ENCODE results near the gene ANKRD33B.

The ANKRD33B gene

DNA sequence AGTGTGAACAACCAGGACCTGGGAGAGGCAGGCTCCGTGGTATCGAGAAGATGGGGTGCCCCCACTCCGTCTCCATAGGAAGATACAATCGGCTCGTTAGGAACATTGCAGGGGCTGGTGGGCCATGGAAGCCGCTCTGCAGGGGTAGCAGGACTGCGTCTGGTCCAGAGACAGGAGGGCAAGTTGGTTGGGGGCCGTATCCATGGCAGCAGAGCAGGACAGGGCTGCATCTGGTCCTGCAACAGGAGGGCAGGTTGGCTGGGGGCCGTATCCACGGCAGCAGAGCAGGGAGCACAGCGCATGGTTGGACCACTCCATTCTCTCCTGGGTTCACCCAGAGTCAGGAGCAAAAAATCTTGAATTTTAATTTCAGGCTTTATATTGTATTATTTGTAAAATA is 98.2 kb downstream of the ANKRD33B start:
- no peak for DNase-seq

DNA sequence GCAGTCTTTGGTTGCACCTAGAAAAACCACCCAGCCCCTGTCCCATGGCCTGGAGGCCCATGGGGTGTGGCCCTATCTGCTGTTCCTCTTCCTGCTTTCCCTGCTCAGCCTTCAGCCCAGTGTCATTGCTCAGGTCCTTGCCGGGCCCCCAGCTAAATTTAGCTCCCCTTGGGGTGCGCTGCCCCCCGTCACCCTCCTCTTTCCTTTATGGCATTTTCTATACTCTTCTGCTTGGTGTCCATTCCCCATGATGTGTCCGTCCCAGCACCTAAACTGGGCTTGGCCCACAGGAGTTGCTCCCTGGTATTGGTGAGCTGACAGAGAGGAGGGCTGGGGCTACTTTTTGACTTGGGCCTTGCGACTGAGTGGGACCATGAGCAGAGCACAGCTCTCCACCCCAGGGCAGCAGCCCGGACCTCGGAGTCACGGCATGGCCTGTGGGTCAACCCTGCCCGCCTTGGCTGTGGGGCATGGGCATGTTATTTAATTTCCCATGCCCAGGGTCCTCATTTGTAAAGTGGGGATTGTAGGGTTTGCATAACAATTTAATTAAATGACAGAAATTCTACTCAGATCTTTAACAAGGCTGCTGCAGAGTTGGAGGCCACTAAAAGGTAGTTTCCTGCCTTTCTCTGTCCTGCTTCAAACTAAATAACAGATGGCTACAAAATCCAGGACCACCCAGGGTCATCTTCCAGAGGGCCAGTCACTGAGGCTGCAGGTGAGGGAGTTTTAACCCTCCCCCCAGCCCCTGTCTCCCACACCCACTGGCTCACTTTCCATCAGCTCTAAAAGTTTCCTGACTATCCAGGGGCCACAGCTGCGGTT is 99.0 kb downstream of the ANKRD33B start:
- DNase-seq = no peak

DNA sequence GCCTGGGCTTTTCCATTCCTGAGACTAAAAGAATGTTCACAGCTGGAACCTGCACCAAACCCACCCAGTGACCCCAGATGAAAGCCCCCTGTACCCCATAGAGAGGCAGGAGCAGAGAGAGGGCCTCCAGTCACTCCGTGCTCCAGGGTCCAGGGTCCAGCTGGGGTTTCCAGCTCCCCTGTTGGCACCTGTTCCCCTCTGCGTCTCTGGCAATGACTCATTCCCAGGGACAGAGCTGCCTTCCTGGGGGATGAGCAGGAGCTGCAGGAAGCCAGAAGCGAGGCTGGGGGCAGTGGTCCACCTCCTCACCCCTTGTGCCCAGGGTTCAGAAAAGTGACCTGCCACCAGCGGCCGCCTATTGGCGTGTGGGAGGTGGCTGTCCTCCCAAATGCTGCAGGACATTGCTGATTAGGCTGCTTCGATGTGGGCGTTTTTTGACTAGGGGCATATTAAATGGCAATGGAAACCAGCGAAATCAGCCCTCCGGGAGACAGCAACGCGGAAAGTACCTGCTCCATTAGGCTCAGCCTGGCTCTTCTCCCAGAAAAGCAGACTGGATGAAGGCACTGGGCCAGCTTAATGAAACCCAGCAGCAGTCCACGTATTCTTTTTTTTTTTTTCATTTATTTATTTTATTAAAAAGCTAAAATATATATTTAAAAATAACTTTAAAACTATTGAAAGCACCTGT is 99.8 kb downstream of the ANKRD33B start:
- no peak for DNase-seq

DNA sequence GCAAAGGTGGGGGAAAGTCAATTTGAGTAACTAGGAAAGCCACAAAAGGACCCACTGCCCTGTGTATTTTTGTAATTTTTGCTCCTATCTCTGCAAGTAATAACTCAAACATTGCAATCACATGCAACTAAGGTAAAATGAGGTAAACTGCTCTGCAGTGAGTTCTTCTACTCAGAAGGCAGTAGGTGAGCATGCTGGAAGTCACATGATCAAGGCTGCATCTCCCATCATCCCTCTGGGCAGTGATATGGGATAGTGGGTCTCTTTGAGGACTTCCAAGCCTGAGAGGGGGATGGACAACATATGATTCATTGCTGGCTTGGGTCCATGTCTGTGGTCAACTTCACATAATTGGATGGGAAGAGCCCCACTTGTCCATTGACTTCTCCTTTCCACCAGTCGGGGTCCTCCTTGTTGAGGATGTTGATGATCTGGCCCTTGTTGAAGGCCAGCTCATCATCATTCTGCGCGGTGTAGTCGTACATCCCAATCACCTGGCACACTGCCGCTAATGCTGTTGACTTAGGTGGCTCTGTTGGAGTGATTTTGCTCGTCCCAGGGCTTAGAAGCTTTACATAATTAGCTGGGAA is 100.4 kb downstream of the ANKRD33B start:
- peak; percentile 50 for DNase-seq

DNA sequence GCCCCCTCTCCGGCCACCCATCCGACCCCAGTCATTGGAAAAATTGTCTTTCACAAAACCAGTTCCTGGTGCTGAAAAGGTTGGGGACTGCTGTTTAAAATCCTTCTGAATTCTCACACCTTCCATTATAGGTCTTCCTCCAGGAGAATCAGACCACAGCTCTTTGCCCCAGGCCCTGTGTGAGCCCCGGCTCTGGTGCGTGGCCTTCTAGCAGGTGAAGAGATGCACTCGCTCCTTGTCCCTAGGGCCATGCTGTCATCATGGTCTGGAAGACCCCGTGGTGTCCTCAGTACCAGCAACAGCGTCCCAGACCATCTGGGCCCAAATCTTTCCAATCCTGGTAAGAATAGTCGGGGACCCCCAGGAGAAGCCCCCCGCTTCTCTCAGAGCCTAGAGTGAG is 101.9 kb downstream of the ANKRD33B start:
- no peak for DNase-seq

DNA sequence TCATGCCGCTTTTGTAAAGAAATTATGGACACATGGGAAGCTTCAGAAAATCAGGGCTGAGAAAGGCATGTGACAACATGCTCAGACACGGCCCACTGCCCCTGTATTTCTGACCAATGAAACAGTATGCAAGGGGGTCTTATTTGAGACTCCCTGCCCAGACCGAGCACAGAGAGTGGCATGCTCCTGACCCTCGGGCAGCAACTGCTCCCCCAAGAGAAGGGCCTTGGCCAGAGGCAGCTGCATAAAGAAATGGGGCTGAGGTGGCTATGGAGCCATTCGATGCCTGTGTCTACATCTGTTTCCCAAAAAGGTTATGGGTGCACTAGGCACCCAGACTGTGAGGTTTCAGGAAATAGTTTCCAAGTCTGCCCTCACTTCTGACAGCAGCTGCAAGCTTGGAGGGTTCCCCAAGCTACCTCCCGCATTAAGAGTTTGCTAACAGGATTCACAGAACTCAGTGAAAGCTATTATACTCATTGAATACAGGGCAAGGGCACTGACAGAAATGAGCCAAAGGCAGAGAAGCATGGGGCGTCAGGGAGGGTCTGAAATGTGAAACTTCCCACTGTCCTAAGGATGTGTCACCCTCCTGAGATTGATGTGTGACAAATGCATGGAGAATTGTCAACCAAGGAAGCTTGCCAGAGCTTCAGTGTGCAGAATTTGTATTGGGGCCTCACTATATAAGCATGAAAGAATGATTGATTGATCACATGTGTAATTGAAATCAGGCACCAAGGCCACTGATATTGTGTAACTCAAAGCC is 102.8 kb downstream of the ANKRD33B start:
- DNase-seq = no peak

DNA sequence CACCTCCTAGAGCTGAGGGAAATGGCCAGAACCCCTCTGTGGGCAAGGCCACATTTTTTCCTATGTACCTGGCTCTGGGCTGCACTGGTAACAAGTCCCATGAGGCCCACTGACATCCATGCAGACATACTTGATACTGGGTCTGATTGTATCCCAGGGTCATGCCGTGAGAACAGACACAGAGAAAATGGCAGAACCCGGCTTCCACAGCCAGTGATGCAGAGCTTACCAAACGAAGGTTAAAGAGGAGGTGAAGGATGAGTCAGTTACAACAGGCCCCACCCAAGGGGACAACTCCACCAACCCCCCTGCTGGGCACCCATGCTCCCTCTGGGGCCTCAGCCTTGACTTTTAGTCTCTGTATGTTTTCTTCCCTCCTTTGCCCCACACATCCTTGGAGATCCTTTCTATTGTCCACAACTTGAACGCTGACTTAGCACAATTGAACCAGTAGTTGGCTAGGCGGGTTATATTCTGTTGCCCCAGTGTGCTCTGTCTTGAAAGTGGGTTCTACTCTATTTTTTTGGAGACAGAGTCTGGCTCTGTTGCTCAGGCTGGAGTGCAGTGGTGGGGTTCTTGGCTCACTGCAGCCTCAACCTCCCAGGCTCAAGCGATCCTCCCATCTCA is 103.7 kb downstream of the ANKRD33B start:
- DNase-seq = no peak

DNA sequence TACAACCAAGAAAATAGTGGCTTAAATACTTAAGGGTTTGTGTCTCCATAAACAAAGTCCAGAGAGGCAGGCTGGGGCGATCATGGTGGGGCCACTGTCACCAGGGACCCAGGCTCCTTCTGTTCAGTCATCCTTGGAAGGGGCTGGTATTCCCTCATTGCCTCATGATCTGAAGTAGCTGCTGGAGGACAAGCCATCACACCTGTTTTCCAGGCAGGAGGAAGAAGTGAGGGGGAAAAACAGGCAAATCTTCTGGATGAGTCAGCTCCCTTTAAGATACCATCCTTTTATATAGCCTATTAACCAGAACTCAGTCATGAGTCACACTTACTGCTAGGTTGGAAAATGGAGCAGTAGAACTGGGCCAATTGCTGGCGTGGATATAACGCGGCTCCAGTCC is 104.8 kb downstream of the ANKRD33B start:
- DNase-seq = no peak

DNA sequence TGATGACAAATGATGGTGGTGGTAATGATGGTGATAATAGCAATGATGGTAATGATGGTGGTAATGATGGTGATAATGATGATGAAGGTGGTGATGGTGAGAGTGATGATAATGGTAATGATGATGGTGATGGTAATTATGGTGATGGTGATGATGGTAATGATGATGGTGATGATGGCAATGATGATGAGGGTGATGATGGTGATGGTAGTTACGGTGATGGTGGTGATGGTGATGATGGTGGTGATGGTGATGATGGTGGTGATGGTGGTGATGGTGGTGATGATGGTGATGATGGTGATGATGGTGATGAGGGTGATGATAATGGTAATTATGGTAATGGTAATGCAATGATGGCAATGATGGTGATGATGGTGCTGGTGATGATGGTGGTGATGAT is 106.1 kb downstream of the ANKRD33B start:
- DNase-seq = no peak

DNA sequence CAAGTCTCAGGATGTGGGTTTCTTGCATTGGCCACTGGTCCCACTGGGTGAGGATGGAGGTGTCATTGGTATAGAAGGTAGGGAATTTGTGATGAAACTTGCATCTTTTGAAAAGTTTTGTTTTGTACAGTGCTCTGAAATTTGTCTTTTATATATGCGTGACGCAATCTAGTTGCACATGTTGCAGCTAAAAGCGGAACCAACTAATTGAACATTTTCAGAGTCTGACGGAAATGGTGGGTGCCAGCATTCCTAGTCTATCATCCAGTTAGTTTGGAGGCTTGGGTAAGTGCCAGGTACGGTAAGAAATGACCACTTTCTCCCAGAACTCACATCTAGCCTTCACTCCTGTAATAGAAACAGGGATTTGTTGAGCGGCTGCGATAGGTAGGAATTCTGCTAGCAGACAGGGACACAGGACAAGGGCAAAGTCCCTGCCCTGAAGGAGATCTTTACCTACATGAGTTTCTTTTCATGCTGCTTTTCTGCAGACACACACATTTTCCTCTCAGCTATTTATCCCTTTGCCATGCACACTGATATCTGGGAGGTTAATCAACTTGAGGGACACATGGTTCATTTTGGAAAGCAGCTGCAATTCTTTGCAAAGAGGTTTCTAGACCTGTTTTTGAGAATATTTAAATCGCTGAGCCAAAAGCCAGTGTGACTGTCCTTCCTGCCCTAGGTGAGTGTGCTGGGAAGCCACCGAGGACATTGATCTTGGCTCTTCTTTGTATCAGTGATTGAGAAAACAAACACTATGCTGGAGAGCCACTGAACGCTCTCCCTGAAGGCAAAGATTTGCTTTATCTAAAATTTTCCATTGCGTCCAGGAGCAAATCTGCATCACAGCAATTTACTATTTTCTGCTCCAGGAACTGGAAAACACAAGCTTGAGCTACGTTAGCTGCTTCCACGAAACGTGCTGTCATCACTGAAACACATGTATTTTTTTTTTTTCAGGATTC is 107.5 kb downstream of the ANKRD33B start:
- DNase-seq = no peak

DNA sequence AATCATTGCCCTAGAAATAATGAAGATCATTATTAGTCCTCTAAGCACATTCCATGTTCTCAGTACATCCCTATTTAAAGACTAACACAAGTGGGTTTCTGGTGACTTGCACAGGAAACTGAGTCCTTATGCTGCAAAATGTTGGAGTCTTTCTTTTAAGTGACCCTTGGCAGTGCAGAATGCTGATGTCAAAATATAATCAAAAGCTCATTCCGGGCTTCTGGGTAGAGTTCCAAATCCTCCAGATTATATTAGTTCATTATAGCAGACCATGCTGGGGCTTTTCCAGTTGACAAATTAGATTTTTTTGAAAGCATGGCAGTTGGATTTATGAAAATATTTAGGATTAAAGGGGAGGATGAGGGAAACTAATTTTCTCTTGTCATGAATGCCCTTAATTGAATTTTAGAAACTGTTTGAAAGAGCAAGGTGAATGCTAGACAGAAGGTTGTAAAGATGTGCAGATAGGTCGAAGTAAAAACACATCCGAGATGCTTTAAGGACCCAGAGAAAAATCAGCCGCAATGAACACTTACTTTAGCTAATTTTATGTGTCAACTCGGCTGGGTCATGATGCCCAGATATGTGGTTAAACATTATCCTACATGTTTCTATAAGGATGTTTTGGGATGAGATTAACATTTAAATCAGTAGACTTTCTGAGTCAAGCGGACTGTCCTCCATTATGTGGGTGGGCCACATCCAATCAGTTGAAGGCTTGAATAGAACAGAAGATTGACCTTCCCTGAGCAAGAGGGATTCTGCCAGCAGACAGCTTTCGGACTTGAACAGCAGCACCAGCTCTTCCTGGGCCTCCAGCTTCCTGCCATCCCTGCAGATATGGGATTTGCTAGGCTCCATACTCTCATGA is 108.5 kb downstream of the ANKRD33B start:
- DNase-seq = no peak

DNA sequence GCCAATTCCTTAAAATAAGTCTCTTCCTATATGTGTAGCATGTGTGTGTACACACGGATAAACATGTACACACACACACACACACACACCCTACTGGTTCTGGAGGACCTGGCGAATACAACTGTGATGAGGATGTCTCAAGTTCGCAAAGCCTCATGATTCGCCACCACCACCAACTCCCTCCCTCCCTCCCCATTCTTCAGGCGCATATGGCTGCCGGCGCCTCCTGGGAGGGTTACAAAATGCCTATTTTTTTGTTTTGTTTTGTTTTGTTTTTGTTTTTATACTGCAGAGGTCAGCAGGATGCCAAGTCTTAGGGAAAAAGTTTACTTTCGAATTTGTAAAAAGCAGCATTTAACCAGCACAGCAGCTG is 109.1 kb downstream of the ANKRD33B start:
- DNase-seq = no peak

DNA sequence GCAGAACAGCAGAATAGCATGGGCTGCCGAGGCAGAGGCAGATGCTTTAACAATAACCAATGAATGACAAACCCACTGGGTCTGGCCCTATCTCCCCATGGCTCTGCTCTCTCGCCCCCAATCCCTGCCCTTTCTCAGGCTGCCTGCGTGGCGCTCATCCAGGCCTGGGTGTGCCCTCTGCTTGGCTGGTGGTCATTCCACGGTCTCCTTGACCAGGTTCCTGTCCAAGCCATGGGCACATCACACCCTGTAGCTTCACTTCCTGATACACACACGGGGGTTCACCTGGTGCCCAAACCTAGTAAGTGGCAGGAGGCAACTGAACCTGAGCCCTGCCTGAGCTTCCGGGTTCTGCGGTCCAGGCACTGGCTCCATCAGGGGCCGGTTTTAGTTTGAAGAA is 109.5 kb downstream of the ANKRD33B start:
- no peak for DNase-seq

DNA sequence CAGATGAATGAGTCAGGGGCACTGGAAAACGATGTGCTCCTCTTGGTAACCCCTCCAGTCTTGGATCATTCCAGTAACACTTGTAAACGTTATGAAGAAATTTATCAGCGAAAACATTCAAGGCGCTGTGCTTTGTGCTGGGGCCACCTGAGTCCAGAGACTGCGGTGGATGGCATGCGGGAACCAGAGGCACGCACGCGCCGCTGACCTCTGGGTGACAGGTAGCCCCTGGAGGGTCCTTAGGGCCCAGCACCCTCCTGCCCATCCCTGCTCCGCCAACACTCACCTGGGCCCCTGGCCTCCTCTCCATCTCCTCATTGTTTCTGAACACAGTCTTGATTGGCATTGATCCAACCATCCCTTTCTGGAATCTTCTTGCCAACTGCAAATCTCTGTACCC is 110.2 kb downstream of the ANKRD33B start:
- no peak for DNase-seq

DNA sequence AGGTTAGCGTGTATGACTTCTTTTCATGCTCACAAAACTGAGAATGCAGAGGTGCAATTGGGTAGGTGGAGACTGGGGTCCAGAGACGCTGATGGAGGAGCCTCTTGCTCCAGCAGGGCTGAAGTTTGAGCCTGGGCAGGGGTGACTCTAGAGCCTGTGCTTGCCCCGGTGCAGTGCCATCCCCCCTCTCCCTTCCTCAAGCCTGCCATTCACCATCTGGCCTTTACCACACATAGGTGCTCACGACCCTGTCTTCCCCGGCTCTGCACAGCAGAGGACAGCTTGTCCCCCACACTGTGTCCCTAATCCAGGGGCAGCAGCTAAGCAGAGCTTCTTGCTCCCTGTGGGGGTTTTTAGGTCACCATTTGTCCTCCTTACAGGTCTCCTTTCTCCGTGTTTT is 110.7 kb downstream of the ANKRD33B start:
- no peak for DNase-seq

DNA sequence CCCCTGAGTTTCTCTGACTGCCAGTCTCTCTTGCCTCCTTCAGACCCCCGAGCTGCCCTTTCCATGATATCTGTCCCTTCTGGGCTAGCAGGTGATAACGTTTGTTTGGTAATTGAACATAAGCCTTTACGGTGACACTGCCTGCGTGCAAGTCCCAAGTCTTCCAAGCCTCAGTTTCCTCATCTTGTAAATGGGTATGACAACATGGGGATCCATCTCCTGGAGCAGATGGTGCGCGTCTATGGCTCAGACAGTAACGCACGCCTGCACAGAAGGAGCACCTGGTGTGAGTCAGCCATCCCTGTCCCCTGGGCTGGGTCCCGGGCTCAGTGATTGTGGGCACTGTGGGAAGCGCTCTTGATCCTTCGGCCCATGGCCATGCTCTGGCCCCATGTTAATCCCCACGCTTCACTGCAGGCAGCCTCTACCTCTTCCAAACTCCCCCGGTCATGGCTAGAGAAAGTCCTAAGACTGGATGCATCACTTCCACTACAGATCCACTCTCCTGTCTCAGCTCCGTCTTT is 111.4 kb downstream of the ANKRD33B start:
- DNase-seq = no peak

DNA sequence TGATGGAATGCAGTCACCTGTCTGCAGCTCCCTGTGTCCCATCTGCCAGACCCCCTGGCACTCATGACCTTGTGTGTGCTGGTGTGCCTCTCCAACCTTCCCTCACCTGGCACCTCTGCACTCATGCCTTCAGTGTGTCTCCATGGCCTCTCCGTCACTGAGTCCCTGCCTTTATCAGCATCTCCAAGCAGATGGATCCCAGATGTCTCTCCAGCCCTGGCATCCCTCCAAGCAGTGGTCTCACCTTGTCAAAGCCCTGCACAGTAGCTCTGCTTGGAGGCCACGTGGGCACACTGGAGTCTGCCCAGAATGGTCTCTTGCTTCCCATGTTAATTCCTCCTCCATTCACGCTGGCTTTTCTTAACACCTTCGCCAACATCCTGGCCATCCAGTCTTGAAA is 112.4 kb downstream of the ANKRD33B start:
- no peak for DNase-seq

DNA sequence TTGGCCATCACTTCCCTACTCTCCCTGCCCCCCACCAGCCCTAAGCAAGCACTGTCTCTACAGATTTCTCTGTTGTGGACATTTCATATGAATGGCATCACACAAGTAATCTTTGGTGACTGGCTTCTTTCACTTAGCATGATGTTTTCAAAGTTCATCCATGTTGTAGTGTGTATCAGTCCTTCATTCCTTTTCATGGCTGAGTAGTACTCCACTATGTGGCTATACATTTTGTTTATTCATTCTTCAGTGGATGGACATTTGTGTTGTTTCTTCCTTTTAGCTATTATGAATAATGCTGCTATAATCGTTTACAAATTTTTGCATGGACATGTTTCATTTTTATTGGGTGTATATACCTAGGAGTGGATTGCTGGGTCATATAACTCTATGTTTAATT is 113.1 kb downstream of the ANKRD33B start:
- no peak for DNase-seq

DNA sequence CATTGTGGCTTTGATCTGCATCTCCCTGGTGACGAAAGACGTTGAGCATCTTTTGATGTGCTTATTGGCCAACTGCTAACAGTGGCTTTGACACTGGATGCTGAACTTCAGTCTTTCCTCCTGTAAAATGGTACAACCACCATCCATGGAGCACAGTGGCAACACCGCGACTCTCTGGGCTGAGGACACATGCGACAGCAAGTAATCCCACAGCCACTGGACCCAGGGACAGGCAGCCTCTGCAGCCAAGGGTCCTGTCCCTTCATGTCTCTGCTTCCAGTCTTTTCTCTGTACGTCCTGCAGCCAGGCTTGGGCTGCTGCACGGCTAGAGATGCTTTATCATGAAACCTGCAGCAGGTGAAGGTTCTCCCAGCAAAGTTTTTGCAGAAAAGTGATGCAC is 113.7 kb downstream of the ANKRD33B start:
- no peak for DNase-seq

DNA sequence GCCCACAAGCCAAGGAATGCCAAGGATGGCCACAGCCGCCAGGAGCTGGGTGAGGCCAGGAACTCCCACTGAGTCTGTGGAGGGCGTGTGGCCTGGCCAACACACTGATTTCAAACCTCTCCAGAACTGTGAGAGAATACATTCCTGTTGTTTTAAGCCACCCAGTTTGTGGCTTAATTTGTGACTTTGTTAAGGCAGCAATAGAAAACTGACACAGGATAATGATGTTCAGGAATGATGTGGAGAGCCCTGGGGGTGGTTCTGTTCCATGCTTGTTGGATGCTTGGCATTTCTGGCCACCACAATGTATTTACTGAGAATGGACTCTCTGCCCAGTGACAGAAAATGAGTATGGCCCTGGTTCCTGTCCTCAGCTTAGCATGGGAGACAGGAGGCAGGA is 114.4 kb downstream of the ANKRD33B start:
- DNase-seq = peak; percentile 86
